ENCODE results near the gene MAP3K9.
"Not testable (repeated sequence)": the region's sequence is repeated elsewhere in the genome, so short reads cannot be mapped to it uniquely, and the experiment has no call there.

MAP3K9 gene

GRCh38 chr14:70809225-70810219 is at the start of gene MAP3K9:
MAP3K9 (minus strand) TSS chr14:70809513; CDS start chr14:70809171, 342 bp downstream.
- peak; percentile 65 for DNase-seq (ENCODE audit: low read depth)

GRCh38 chr14:70858641-70859040 is 49.3 kb upstream of the MAP3K9 start:
- no peak for DNase-seq (ENCODE audit: low read depth)

DNA sequence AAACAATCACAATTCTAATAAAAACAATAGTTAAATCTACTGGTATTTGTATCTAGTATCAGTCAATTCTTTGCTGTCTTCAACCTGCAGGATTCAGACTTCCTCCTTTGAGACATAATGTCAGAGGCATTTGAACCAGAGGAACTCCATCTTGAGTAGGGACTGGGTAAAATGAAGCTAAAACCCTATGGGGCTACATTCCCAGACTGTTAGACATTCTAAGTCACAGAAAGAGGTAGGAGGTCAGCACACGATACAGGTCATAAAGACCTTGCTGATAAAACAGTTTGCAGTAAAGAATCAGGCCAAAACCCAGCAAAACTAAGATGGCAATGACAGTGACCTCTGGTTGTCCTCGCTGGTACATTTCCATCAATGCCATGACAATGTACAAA is 48.2 kb upstream of the MAP3K9 start:
- DNase-seq (ENCODE audit: low read depth) = no peak

GRCh38 chr14:70856851-70857495 is 47.7 kb upstream of the MAP3K9 start:
- peak; percentile 83 for DNase-seq (ENCODE audit: low read depth)

- DNase-seq (ENCODE audit: low read depth) = no peak
Observed at GRCh38 chr14:70855486-70855885, 46.2 kb upstream of the MAP3K9 start.

GRCh38 chr14:70853658-70854057 is 44.3 kb upstream of the MAP3K9 start:
- not testable (repeated sequence) for DNase-seq (ENCODE audit: low read depth)

DNA sequence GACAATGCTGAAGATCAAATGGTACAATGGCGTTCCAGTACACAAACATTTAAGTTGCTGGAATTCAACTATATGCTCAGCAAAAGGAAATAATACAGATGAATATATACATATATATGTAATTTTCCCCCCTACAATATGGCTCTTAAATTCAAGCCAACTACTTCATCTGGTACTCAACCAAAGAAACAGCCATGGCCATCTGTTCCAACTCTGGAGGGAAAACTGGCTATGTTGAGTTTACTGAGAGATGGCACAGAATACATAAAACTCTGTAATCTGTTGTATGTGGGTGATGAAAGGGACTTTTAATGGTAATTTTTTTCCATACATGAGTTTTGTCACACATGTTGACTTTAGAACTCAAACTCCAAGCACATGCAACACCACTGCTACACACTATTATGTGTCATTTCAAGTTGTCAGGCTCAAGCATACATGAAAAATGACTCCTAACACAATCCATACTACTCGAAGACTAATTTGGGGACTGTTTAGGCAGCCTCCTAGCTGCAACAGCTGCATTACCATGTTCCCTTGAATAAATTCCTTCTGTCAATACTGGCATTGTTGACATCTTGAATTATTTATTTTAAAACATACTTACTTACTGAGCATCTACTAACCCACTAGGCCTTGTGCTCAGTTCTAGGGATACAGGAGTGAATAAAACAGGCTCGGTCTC is 38.2 kb upstream of the MAP3K9 start:
- DNase-seq (ENCODE audit: low read depth) = no peak

- DNase-seq (ENCODE audit: low read depth) = no peak
Observed at GRCh38 chr14:70845601-70846000, 36.3 kb upstream of the MAP3K9 start.

DNA sequence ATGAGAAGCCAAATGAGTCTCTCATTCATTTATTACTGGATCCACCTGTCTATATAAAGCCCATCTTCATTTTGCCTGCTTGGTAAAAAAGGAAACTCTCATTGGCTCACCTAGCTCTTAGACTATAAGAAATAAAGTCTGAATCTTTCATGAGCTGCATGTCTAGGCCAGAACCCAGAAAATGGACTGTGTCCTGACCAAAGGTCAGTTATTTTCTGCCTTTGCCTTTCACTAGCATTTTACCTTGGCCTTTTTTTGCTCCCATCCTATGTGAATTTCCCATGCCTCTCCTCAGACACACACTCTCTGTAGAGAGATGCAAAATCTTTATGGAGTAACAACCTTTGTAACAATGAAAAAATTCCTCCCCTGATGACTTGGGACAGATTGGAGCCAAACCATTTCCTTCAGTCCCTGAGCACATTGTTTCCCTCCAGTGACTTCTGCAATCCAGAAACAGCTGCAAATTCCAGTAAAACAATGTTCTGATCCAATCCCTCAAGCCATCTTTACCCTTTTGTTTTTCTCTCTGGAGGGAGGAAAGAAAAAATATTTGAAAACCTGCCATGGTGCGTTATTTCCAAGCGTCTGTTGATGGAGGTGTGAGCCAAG is 33.6 kb upstream of the MAP3K9 start:
- DNase-seq (ENCODE audit: low read depth) = no peak

GRCh38 chr14:70838076-70838475 is 28.8 kb upstream of the MAP3K9 start:
- DNase-seq (ENCODE audit: low read depth) = no peak

- DNase-seq (ENCODE audit: low read depth) = no peak
Observed at GRCh38 chr14:70836946-70837345, 27.6 kb upstream of the MAP3K9 start.

- DNase-seq (ENCODE audit: low read depth) = no peak
Observed at GRCh38 chr14:70833884-70834283, 24.6 kb upstream of the MAP3K9 start.

GRCh38 chr14:70832561-70833305 is 23.4 kb upstream of the MAP3K9 start:
- DNase-seq (ENCODE audit: low read depth) = no peak

- DNase-seq (ENCODE audit: low read depth) = no peak
Observed at GRCh38 chr14:70830998-70831781, 21.9 kb upstream of the MAP3K9 start.

DNA sequence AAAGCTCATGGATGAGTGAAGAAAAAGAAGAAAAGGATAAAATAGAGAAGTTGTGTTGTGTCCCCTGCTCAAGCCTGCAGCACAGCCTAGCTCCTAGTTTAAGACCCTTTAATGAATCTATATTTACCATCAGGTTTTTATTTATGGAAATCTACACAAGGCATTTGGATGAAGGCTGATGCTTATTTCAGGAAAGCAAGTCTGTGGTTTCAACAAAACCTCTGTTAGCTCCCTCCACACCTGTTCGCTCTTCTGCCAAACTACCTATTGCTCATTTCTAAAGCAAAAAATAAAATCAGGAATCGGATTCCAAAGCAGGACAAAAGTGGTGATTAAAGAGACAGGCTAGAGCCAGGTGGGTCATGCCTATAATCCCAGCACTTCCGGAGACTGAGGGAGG is 18.9 kb upstream of the MAP3K9 start:
- no peak for DNase-seq (ENCODE audit: low read depth)

DNA sequence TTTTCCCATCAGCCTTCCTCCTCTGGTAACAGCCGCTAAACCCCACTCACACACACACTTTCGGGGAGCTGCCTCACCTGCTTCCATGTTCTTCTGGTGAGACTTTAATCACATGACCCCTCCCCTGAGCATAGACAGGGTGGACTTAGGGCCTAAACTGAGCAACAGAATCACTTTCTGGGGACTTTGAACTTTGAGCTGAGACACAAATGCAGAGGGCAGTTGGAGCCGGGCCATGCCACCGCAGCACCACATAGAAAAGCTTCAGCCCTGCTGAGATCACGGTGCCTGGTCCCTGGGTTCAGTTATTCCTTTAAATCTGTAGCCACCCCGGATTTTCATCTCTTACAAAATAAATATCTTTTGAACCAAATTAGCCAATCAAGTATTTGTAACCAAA is 18.4 kb upstream of the MAP3K9 start:
- DNase-seq (ENCODE audit: low read depth) = no peak

GRCh38 chr14:70827347-70827746 is 18.0 kb upstream of the MAP3K9 start:
- no peak for DNase-seq (ENCODE audit: low read depth)

GRCh38 chr14:70823281-70823680 is 14.0 kb upstream of the MAP3K9 start:
- DNase-seq (ENCODE audit: low read depth) = no peak

DNA sequence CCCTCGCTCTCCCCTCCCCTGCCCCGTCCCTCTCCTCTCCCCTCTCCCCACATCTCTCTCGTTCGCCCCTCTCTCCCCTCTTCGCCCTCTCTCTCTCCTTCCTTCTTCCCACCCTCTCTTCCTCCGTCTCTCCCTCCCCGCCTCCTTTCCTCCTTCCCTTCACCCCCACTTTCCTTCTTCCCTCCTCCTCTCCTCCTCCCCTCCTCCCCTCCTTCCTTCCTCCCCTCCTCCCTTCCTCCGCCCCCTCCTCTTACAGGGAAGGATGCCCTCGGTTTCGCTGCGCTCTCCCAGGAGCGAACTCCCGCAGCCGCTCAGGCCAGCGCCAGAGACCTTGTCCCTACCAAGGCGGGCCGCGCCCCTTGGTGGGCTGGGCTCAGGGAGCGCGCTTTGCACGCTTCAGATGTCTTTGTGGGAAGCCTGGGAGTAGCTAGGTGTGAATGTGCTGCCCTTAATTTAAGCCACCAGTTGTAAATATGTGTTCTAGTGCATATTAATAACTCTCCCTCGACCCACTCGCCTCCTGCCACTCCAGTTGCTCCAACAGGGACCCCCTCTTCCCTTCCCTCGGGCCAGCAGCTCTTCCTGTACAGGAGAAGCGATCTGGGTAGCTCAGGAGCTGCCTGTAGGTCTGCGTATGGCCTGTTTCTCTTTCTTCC is 13.3 kb upstream of the MAP3K9 start:
- DNase-seq (ENCODE audit: low read depth) = no peak
